Upper lobe of right lung (tissue), 1 donor: Measurements from ENCODE around the gene MAGOH. TPM values are rescaled to one million over a fixed set of nuclear protein-coding genes. Genes with fewer than 3 reads are reported as not detected.

ENCODE experiments used
- ATAC-seq: fragments of 200-7000 bp; cut with Tn5 transposase; one replicate; pipeline ENCODE4 v1.9.1; 2020; ENCODE audit warnings: mild to moderate bottlenecking, moderate library complexity
- DNase-seq: peaks from one replicate; pipeline ENCODE4 v3.0.0-alpha.2; 2020
- H3K27ac ChIP-seq: fragments of 200-600 bp; one replicate; pipeline ENCODE4 v1.8.0; 2022
- H3K27me3 ChIP-seq: fragments of 200-600 bp; one replicate; pipeline ENCODE4 v1.8.0; 2022; ENCODE audit warnings: mild to moderate bottlenecking
- H3K36me3 ChIP-seq: fragments of 200-600 bp; one replicate; pipeline ENCODE4 v1.8.0; 2022
- H3K4me1 ChIP-seq: fragments of 200-600 bp; one replicate; pipeline ENCODE4 v1.8.0; 2022
- H3K4me3 ChIP-seq: fragments of 200-600 bp; one replicate; pipeline ENCODE4 v1.8.0; 2022; ENCODE audit warnings: mild to moderate bottlenecking
- H3K9me3 ChIP-seq: fragments of 200-600 bp; one replicate; pipeline ENCODE4 v1.8.0; 2022
- intact Hi-C: fragments of 100-400 bp; cut with DNase I; formaldehyde crosslinking; loops from one replicate; pipeline ENCODE4 v1.11.0; 2022
- total RNA-seq: library from RNA; stranded (reverse); fragmentation: NEBNext Ultra II Directional; extraction: Animal tissue kit (Norgen Biotek cat#: 25700); gene quantifications from one replicate; pipeline ENCODE4 v1.2.1, GENCODE V29; 2021
- TF ChIP-seq, protein P1 (sequence below): fragments of 200-600 bp; IDR thresholded peaks from one replicate; pipeline ENCODE4 v1.8.0; 2022; ENCODE audit warnings: antibody characterized with exemption
- donor health status: DM: no; HTN: yes; CAD: no; lungs with severe emphysema.

Gene MAGOH
- total RNA-seq, 1 donor from 2014 or later, result 38.8 TPM

DNA sequence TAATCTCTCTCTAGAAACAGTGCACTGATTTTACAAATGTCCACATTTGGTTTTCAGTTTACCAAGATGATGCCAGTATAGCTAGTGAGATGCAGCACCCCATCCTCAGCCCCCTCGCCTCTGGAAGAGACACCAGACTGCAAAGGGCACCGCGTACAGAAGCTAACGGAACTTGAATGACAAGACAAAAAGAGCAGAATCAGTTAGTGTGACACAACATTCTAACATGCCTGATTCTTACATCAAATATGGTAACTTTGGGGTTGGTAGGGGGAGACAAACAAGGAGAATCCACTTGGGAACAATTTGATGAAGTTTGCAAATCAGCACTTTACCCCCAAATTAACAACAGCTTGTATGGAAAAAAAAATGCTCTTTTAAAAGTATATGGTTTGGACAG lies 4.1 kb upstream of the MAGOH start:
- TF ChIP-seq, protein P1, sequence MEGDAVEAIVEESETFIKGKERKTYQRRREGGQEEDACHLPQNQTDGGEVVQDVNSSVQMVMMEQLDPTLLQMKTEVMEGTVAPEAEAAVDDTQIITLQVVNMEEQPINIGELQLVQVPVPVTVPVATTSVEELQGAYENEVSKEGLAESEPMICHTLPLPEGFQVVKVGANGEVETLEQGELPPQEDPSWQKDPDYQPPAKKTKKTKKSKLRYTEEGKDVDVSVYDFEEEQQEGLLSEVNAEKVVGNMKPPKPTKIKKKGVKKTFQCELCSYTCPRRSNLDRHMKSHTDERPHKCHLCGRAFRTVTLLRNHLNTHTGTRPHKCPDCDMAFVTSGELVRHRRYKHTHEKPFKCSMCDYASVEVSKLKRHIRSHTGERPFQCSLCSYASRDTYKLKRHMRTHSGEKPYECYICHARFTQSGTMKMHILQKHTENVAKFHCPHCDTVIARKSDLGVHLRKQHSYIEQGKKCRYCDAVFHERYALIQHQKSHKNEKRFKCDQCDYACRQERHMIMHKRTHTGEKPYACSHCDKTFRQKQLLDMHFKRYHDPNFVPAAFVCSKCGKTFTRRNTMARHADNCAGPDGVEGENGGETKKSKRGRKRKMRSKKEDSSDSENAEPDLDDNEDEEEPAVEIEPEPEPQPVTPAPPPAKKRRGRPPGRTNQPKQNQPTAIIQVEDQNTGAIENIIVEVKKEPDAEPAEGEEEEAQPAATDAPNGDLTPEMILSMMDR, result no peak
- ATAC-seq (no peak), DNase-seq (no peak)
- Histone ChIP-seq H3K4me3 (no peak overlapping the region), H3K4me1 (peaks cover 5% of the 10 kb centered on the region), H3K36me3 (no peaks in the 10 kb centered on the region), H3K9me3 (no peaks in the 10 kb centered on the region), H3K27ac (no peak overlapping the region), H3K27me3 (no peaks in the 10 kb centered on the region)
- intact Hi-C loops, result no loop called here

DNA sequence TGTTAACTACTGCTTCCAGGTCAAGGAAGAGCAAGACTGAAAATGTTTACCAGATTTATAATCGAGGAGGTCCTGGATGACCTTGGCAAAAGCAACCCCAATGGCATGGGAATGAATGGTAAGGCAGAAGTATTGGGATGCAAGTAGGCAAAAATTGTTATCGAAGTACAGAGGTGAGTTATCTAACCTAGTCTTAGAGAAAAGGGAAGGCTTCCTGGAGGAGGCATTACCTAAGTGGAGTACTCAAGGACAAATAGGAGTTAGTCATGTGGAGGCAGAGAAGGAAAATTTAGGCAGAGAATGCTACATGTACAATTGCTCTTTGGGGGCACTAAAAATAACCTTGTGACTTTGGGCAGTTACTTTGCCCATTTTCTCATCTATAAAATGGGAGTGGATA lies 3.5 kb upstream of the MAGOH start:
- ATAC-seq, result no peak
- TF ChIP-seq, protein P1, result no peak
- no peaks in the 10 kb centered on the region for H3K9me3 ChIP-seq
- peaks cover 11% of the 10 kb centered on the region for H3K4me1 ChIP-seq
- H3K4me3 ChIP-seq, result no peak overlapping the region
- intact Hi-C loops, result no loop called here
- DNase-seq, result no peak
- H3K36me3 ChIP-seq, result no peaks in the 10 kb centered on the region
- H3K27ac ChIP-seq, result no peak overlapping the region
- no peaks in the 10 kb centered on the region for H3K27me3 ChIP-seq

DNA sequence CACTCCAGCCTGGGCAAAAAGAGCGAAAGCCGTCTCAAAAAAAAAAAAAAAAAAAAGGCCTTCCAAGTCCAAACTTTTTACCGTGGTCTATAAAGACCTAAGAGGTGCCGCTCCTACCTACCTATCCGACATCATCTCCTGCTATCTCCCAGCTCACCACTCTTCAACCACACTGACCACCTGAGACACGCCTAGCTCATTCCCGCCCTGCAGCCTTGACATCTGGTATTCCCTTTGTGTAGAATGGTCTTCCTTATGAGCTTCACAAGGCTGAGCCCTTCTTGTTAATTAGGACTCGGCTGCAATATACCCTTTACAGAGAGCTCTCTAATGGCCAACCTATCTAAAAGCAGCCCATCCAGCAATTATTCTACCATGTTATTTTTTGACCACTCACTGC lies 680 bp downstream of the MAGOH start:
- Histone ChIP-seq H3K27ac (peak overlapping the region; percentile 86), H3K9me3 (no peaks in the 10 kb centered on the region), H3K36me3 (peaks cover 36% of the 10 kb centered on the region), H3K27me3 (no peaks in the 10 kb centered on the region), H3K4me3 (peak overlapping the region; percentile 98), H3K4me1 (peaks cover 19% of the 10 kb centered on the region)
- intact Hi-C loops, result no loop called here
- DNase-seq (no peak), ATAC-seq (no peak)
- TF ChIP-seq, protein P1, result no peak

DNA sequence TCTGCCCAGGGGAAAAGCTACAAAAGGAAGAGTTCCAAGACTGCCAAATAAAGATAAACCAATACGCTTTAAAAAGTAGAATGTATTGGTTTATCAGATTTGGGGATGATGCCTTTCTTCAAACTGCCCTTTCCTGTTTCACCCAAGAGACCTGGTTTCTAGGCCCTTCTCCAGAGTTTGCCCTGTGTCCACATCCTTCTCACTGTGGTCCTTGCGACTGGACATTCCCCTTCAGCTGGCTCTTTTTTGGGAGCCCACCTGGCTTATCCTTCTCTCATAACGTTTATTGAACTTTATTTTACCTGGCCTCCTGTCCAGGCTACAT lies 17.4 kb downstream of the MAGOH start:
- Histone ChIP-seq H3K36me3 (peaks cover 11% of the 10 kb centered on the region), H3K4me1 (no peaks in the 10 kb centered on the region), H3K27me3 (no peaks in the 10 kb centered on the region), H3K9me3 (no peaks in the 10 kb centered on the region), H3K4me3 (peak overlapping the region; percentile 68), H3K27ac (peak overlapping the region; percentile 96)
- TF ChIP-seq, protein P1, result no peak
- ATAC-seq (no peak), DNase-seq (no peak)
- intact Hi-C loops, result no loop called here

DNA sequence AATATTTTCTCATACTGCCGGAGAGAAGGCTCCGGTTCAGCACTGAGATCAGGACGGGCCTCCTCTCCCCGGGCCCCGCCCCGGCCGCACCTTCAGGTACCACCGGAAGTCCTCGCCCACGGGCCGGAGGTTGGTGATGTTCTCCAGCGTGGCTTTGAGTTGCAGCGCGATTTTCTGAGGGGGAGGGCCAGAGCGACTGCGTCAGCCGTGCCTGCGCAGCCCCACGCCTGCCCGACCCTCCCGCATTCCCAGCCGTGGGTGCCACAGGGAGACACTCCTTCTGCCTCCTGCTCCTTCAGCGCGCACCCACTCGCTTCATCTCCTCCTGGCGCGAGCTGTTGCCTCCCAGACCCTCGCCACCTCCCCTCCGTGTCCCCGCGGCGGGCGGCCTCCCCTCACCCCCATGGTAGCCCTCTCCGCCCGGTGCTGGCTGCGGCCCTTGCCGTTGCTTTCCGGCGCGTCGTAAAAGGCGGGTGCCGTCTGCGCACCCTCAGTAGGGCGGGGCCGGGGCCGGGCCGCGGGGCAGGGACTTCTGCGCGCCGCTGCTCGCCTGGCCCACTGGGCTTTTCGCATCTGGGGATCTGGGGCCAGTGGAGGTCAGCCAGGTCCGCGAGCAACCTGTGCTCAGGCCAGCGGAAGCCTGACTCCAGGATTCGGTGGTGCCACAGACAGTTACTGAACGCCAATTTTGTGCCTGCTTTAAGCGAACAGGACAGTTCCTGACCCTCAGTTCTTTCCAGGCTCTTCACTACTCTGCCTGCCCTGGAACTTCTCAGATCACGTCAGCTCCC lies 18.0 kb downstream of the MAGOH start, which contains the start of gene CZIB:
TSS of gene CZIB (minus strand) at position 464 of the 791 bp plus-strand sequence. CDS start at position 405, 59 bp downstream.
- H3K27ac ChIP-seq, result peak within 1 kb of the TSS; percentile 96
- H3K4me1 ChIP-seq, result no peaks in the 10 kb centered on the region
- DNase-seq (peak; percentile 99), ATAC-seq (peak; percentile 98)
- peaks cover 13% of the 10 kb centered on the region for H3K36me3 ChIP-seq
- H3K27me3 ChIP-seq, result no peaks in the 10 kb centered on the region
- intact Hi-C loops, result no loop called here
- H3K9me3 ChIP-seq, result no peaks in the 10 kb centered on the region
- peak within 1 kb of the TSS; percentile 68 for H3K4me3 ChIP-seq
- TF ChIP-seq, protein P1, result no peak
